ENCODE measurements around the gene PARD3.

The PARD3 gene

DNA sequence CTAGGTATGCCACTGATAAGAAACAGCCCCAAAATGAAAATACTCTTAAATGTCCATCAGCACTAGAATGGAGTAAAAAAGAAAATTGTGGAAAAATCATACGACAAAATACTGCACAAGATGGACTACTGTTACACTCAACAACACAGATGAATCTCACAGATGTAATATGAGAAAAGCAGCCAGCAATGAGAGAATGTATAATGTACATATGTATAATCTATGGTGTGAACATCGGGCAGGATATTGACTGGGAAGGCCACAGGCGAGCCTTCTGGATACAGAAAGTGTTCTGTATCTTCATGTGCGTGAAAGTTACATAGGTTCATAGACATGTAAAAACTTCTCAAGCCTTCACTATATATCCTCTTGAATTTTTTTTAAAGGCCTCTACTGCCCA, 212.6 kb downstream of the PARD3 start:
- TF ChIP-seq, protein P1, sequence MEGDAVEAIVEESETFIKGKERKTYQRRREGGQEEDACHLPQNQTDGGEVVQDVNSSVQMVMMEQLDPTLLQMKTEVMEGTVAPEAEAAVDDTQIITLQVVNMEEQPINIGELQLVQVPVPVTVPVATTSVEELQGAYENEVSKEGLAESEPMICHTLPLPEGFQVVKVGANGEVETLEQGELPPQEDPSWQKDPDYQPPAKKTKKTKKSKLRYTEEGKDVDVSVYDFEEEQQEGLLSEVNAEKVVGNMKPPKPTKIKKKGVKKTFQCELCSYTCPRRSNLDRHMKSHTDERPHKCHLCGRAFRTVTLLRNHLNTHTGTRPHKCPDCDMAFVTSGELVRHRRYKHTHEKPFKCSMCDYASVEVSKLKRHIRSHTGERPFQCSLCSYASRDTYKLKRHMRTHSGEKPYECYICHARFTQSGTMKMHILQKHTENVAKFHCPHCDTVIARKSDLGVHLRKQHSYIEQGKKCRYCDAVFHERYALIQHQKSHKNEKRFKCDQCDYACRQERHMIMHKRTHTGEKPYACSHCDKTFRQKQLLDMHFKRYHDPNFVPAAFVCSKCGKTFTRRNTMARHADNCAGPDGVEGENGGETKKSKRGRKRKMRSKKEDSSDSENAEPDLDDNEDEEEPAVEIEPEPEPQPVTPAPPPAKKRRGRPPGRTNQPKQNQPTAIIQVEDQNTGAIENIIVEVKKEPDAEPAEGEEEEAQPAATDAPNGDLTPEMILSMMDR (IDR thresholded peaks at IDR 0.05; ENCODE audit: insufficient read depth, low read length, missing control alignments): no peak
- DNase-seq (ENCODE audit: low read depth, low spot score): no peak
- H3K4me3 ChIP-seq (ENCODE audit: low read depth, low read length): no peak overlapping the region
- CTCF ChIA-PET: no interaction called here
- POLR2A ChIA-PET: no interaction called here

DNA sequence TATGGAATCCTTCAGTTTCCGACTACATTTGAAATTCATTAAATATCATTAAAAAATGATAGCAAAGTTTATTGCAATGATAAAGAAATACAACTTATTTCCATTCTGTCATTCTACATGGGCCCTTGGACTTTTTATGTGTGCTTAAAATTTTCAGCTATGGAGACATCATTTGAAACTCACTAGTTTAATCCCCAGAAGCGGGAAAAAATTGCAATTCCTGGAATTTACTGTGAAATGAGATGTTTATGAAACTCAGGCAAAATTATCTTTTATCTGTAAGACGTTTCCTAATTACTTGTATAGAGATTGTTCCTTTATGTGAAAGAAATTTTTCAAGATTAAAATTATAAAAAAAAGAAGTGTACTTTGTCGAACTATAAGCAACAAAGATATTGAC, 213.4 kb downstream of the PARD3 start:
- DNase-seq (ENCODE audit: low read depth, low spot score): no peak
- TF ChIP-seq, protein P1 (IDR thresholded peaks at IDR 0.05; ENCODE audit: insufficient read depth, low read length, missing control alignments): no peak
- no peak overlapping the region for H3K4me3 ChIP-seq (ENCODE audit: low read depth, low read length)
- ChIA-PET POLR2A (no interaction called here), CTCF (interaction anchor here (1.0 to 1.2 kb wide), 2 partner anchors 15 to 37 kb away, joined by 3 to 4 read pairs; no protein-coding TSS in a partner anchor)

DNA sequence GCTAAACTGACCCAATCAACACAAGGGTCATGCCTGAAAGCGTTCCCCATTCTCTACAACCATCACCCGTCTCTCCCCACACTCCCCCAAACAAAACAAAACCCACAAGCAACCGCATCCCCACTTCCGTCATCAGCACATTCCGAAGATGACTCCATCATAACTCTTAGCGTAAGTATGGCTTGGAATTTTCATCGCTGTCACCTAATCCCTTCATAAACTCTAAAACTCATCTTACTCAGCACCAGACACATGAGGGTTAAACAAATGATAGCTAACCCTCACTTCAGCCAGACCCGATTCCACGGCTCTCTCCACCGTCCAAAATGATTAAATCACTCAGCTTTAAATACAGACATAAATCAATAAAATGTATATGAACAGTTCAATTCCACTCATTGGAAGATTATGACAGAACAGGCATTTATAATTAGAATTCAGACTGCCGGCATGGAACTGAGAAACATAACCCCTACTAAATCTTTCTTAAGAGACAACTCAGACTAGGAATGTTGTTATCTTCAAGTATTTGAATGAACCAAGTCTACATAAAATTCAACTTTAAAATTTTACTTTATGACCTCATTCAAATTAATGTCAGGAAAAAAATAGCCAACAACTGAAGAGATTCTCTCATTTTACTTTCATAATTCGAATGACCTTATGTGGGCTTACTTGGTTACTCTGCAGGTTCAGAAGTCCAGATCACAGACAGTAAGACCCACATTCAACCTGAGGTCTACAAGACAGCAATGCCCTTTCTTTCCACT, 215.9 kb downstream of the PARD3 start:
- CTCF ChIA-PET: interaction anchor here (1.8 kb wide), 2 partner anchors 18 to 39 kb away, joined by 3 to 4 read pairs; no protein-coding TSS in a partner anchor
- peak; percentile 21 for DNase-seq (ENCODE audit: low read depth, low spot score)
- TF ChIP-seq, protein P1 (IDR thresholded peaks at IDR 0.05; ENCODE audit: insufficient read depth, low read length, missing control alignments): no peak
- H3K4me3 ChIP-seq (ENCODE audit: low read depth, low read length): no peak overlapping the region
- POLR2A ChIA-PET: no interaction called here

DNA sequence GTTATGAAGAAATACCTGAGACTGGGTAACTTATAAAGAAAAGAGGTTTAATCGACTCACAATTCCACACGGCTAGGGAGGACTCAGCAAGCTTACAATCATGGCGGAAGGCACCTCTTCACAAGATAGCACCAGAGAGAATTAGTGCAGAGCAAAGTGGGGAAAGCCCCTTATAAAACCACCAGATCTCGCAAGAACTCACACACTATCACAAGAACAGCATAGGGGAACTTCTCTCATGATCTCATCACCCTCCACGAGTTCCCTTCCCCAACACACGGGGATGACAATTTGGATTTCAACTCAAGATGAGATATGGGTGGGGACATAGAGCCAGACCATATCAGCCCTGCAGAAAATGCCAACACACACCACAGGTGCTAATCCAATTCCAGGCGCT, 218.7 kb downstream of the PARD3 start:
- TF ChIP-seq, protein P1 (IDR thresholded peaks at IDR 0.05; ENCODE audit: insufficient read depth, low read length, missing control alignments): no peak
- POLR2A ChIA-PET: no interaction called here
- H3K4me3 ChIP-seq (ENCODE audit: low read depth, low read length): no peak overlapping the region
- no peak for DNase-seq (ENCODE audit: low read depth, low spot score)
- CTCF ChIA-PET: interaction anchor here (0.9 kb wide), 1 partner anchor 17 kb away, joined by 3 read pairs; no protein-coding TSS in a partner anchor

DNA sequence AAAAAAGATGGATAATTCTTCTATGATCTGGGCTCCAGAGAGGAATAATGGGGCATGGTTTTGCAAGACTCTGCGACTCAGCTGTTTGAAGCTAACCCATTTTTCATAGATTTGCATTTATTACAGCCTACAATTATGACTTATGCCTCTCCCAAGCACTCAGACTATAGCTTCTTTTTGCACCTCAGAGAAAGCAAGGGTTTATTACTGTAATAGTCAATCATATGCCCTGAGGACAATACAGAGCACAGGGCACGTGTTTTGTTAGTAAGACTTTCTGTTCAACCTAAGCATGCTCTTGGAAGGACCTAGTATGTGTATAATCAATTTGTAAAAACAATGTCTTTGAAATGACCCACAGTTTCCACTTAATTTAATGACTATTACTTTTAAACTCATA, 221.2 kb downstream of the PARD3 start:
- TF ChIP-seq, protein P1 (IDR thresholded peaks at IDR 0.05; ENCODE audit: insufficient read depth, low read length, missing control alignments): no peak
- ChIA-PET CTCF (interaction anchor here (0.6 kb wide), 1 partner anchor 409 kb away, joined by 3 read pairs; no protein-coding TSS in a partner anchor), POLR2A (no interaction called here)
- DNase-seq (ENCODE audit: low read depth, low spot score): no peak
- H3K4me3 ChIP-seq (ENCODE audit: low read depth, low read length): no peak overlapping the region

DNA sequence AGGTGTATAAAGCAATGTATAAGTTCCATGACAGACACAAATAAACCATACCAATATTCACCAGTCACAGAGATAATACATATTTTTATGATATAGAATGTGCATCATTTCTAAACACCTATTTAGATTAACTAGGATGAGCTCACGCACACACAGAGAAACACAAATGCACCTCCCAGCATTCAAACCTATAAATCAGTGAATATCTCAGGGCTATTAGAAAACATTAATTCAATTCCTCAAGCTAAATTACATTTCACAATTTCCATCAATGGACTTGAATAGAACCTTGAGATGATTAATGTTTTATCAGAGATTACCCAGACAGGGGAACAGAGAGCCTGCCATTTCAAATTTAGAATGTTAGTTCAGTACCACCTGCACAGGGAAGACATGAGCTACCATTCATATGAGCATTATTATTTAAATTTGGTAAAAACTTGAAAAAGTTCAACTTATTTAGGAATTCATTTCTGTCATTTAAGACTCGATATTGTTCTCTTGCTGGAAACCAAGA, 221.7 kb downstream of the PARD3 start:
- no peak overlapping the region for H3K4me3 ChIP-seq (ENCODE audit: low read depth, low read length)
- POLR2A ChIA-PET: no interaction called here
- TF ChIP-seq, protein P1 (IDR thresholded peaks at IDR 0.05; ENCODE audit: insufficient read depth, low read length, missing control alignments): no peak
- no peak for DNase-seq (ENCODE audit: low read depth, low spot score)
- CTCF ChIA-PET: no interaction called here

All from AG04449 (cell line).